HepG2 (cell line): ENCODE measurements around the gene RTF1. TPM values are rescaled to one million over a fixed set of nuclear protein-coding genes. Genes with fewer than 3 reads are reported as not detected.

Experiments
- DR1 ChIP-seq: sonication (generic); formaldehyde crosslinking; IDR thresholded peaks from 2 replicates; pipeline ENCODE4 v1.8.0; 2021; ENCODE audit warnings: mild to moderate bottlenecking, missing genetic modification reagents, inconsistent platforms
- JARID2 ChIP-seq: sonication (generic); formaldehyde crosslinking; IDR thresholded peaks from 2 replicates; pipeline ENCODE4 v1.8.1; 2023; ENCODE audit warnings: missing genetic modification reagents, inconsistent platforms; ENCODE audit not compliant: insufficient replicate concordance
- KLF15 ChIP-seq: sonication (generic); formaldehyde crosslinking; IDR thresholded peaks from 2 replicates; pipeline ENCODE4 v1.8.1; 2023; ENCODE audit warnings: borderline replicate concordance, mild to moderate bottlenecking, inconsistent platforms, missing genetic modification reagents, mixed read lengths
- MED13 ChIP-seq: sonication (generic); formaldehyde crosslinking; IDR thresholded peaks from 2 replicates; pipeline ENCODE4 v1.5.0; 2020; ENCODE audit warnings: missing genetic modification reagents
- NRL ChIP-seq: sonication (generic); formaldehyde crosslinking; IDR thresholded peaks from 2 replicates; pipeline ENCODE4 v1.5.0; 2020; ENCODE audit warnings: missing genetic modification reagents, mild to moderate bottlenecking, moderate library complexity, borderline replicate concordance
- PAF1 ChIP-seq: IDR thresholded peaks from 2 replicates; pipeline ENCODE4 v1.6.1; 2016; ENCODE audit warnings: missing genetic modification reagents, missing compliant biosample characterization
- PHB2 ChIP-seq: fragments of 450-650 bp; IDR thresholded peaks from 2 replicates; pipeline ENCODE4 v1.6.1; 2018; ENCODE audit not compliant: partially characterized antibody
- PHF21A ChIP-seq: sonication (generic); formaldehyde crosslinking; IDR thresholded peaks from 2 replicates; pipeline ENCODE4 v1.5.0; 2020; ENCODE audit warnings: mild to moderate bottlenecking, missing genetic modification reagents
- POLR2G ChIP-seq: fragments of 200-400 bp; formaldehyde crosslinking; IDR thresholded peaks from 2 replicates; pipeline ENCODE4 v1.6.1; 2018; ENCODE audit warnings: mild to moderate bottlenecking, low read depth, low read length, moderate library complexity
- RAD21 ChIP-seq: fragments of 450-650 bp; formaldehyde crosslinking; IDR thresholded peaks from 2 replicates; pipeline ENCODE4 v1.5.0; 2020; ENCODE audit warnings: mild to moderate bottlenecking
- SALL1 ChIP-seq: sonication (generic); formaldehyde crosslinking; IDR thresholded peaks from 2 replicates; pipeline ENCODE4 v1.8.0; 2022; ENCODE audit warnings: mild to moderate bottlenecking, missing genetic modification reagents
- TAF15 ChIP-seq: fragments of 200-400 bp; formaldehyde crosslinking; IDR thresholded peaks from one replicate; pipeline ENCODE4 v1.6.1; 2018; ENCODE audit warnings: mild to moderate bottlenecking, low read depth, low read length; ENCODE audit not compliant: poor library complexity, severe bottlenecking
- TCF7 ChIP-seq: sonication (generic); IDR thresholded peaks from 2 replicates; pipeline ENCODE4 v1.6.1; 2016; ENCODE audit warnings: antibody characterized with exemption, low read depth
- ZBTB42 ChIP-seq: sonication (generic); formaldehyde crosslinking; IDR thresholded peaks from 2 replicates; pipeline ENCODE4 v1.5.0; 2020; ENCODE audit warnings: mild to moderate bottlenecking, missing genetic modification reagents
- ZMYM2 ChIP-seq: sonication (generic); formaldehyde crosslinking; IDR thresholded peaks from 2 replicates; pipeline ENCODE4 v1.8.0; 2022; ENCODE audit warnings: mild to moderate bottlenecking, missing genetic modification reagents
- ZNF124 ChIP-seq: sonication (generic); formaldehyde crosslinking; IDR thresholded peaks from 2 replicates; pipeline ENCODE4 v1.4.0; 2020; ENCODE audit warnings: missing genetic modification reagents
- ZNF251 ChIP-seq: sonication (generic); formaldehyde crosslinking; IDR thresholded peaks from 2 replicates; pipeline ENCODE4 v1.9.0; 2021; ENCODE audit warnings: mild to moderate bottlenecking, missing genetic modification reagents
- ZNF282 ChIP-seq: fragments of 450-650 bp; IDR thresholded peaks from 2 replicates; pipeline ENCODE4 v1.6.1; 2018; ENCODE audit not compliant: partially characterized antibody
- ZNF446 ChIP-seq: sonication (generic); formaldehyde crosslinking; IDR thresholded peaks from 2 replicates; pipeline ENCODE4 v1.5.0; 2020; ENCODE audit warnings: mild to moderate bottlenecking, missing genetic modification reagents
- ZNF776 ChIP-seq: sonication (generic); formaldehyde crosslinking; IDR thresholded peaks from 2 replicates; pipeline ENCODE4 v1.4.0; 2020; ENCODE audit warnings: mild to moderate bottlenecking, missing genetic modification reagents
- polyA plus RNA-seq, 8 experiments: library from polyadenylated mRNA; depleted of rRNA in 3 of 8; stranded (reverse) in 7 of 8; unstranded in 1 of 8; fragments of >200 nt; fragmentation: Illumina TruSeq in 4 of 8; extraction: Trizol in 4 of 8; gene quantifications; 2 replicates each; pipeline versions ENCODE4 v1.2.1 to v1.2.3, GENCODE V29; 2011 to 2016; ENCODE audit warnings: low read depth in 4 of 8, missing spikeins in 1 of 8, mixed read lengths in 1 of 8; ENCODE audit not compliant: insufficient read depth in 1 of 8
- total RNA-seq, 5 experiments: library from RNA; depleted of rRNA; stranded (reverse); fragments of >200 nt; fragmentation: Illumina TruSeq; extraction: Trizol; gene quantifications; 2 replicates each; pipeline ENCODE4 v1.2.3, GENCODE V29; 2016; ENCODE audit warnings: low read depth in 1 of 5
- TF ChIP-seq, protein P1 (sequence below): IDR thresholded peaks from 2 replicates; pipeline ENCODE4 v1.6.1; 2012; ENCODE audit warnings: low read length, improper control_type of control experiment
- TF ChIP-seq, protein P2 (sequence below): sonication (generic); formaldehyde crosslinking; IDR thresholded peaks from 2 replicates; pipeline ENCODE4 v1.4.0; 2020; ENCODE audit warnings: mild to moderate bottlenecking, missing genetic modification reagents
- TF ChIP-seq, protein P3 (sequence below): fragments of 450-650 bp; IDR thresholded peaks from 2 replicates; pipeline ENCODE4 v1.6.1; 2017; ENCODE audit warnings: mild to moderate bottlenecking
- TF ChIP-seq, protein P4 (sequence below): IDR thresholded peaks from 2 replicates; pipeline ENCODE4 v1.6.1; 2016

Gene RTF1
- total and polyA plus RNA-seq, 2 of the 13 experiments (the other 11 are each of a cell fraction or from before 2014, with no cell fraction given), result 13.9 to 17.9 TPM

DNA sequence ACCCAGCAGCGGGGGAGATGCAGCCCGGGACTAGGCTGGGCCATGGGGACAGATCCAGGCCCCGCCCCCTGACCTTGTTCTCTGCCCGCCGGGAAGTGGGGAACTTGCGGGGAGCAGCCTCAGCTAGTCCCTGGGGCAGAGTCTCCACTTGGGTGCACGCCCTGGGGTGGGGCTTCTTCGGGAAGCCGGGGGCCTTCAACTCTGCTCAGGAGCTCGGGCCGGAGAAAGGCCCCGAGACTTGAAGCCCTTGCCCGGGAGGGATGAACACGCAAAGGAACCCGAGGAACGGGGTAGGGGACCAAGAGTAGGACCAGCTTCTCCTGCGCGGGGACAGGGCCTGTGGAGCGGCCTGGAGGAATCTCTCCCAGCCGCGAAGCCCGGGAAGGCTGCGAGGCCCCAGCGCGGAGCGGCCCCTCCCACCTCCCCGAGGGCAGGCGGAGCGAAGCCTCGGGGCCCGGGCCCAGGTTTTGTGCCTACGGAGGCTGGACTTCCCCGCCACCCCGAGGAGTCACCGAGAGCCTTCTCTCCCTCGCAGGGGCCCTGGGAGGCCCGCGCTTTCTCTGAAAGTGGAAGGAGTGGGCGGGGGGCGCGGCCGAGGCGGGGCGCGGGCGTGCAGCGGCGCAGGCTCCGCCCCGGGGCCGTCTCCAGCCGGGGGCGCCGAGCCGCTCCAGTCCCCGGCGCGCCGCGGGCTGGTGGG lies 76.5 kb downstream of the RTF1 start, which contains the start of gene ITPKA (continued):
- TF ChIP-seq JARID2, result no peak
- TF ChIP-seq, protein P1, sequence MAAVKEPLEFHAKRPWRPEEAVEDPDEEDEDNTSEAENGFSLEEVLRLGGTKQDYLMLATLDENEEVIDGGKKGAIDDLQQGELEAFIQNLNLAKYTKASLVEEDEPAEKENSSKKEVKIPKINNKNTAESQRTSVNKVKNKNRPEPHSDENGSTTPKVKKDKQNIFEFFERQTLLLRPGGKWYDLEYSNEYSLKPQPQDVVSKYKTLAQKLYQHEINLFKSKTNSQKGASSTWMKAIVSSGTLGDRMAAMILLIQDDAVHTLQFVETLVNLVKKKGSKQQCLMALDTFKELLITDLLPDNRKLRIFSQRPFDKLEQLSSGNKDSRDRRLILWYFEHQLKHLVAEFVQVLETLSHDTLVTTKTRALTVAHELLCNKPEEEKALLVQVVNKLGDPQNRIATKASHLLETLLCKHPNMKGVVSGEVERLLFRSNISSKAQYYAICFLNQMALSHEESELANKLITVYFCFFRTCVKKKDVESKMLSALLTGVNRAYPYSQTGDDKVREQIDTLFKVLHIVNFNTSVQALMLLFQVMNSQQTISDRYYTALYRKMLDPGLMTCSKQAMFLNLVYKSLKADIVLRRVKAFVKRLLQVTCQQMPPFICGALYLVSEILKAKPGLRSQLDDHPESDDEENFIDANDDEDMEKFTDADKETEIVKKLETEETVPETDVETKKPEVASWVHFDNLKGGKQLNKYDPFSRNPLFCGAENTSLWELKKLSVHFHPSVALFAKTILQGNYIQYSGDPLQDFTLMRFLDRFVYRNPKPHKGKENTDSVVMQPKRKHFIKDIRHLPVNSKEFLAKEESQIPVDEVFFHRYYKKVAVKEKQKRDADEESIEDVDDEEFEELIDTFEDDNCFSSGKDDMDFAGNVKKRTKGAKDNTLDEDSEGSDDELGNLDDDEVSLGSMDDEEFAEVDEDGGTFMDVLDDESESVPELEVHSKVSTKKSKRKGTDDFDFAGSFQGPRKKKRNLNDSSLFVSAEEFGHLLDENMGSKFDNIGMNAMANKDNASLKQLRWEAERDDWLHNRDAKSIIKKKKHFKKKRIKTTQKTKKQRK, result no peak
- no peak for TF ChIP-seq ZNF776 (CRISPR knock-in tag)
- TF ChIP-seq PHB2, result no peak
- no peak for TF ChIP-seq ZBTB42 (CRISPR knock-in tag)
- TF ChIP-seq PHF21A (CRISPR knock-in tag), result peak; percentile 83
- TF ChIP-seq ZNF446 (CRISPR knock-in tag), result peak; percentile 23; the same call in 1 of the 2 replicates
- TF ChIP-seq, protein P2, sequence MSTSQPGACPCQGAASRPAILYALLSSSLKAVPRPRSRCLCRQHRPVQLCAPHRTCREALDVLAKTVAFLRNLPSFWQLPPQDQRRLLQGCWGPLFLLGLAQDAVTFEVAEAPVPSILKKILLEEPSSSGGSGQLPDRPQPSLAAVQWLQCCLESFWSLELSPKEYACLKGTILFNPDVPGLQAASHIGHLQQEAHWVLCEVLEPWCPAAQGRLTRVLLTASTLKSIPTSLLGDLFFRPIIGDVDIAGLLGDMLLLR (CRISPR knock-in tag), result no peak
- no peak for TF ChIP-seq TCF7
- TF ChIP-seq RAD21, result peak; percentile 10; the same call in 1 of the 2 replicates
- TF ChIP-seq DR1 (CRISPR knock-in tag), result no peak; the same call in 1 of the 2 replicates
- TF ChIP-seq TAF15, result peak; percentile 47
- TF ChIP-seq ZNF251 (CRISPR knock-in tag), result no peak
- TF ChIP-seq SALL1 (CRISPR knock-in tag), result peak; percentile 75
- TF ChIP-seq, protein P3, sequence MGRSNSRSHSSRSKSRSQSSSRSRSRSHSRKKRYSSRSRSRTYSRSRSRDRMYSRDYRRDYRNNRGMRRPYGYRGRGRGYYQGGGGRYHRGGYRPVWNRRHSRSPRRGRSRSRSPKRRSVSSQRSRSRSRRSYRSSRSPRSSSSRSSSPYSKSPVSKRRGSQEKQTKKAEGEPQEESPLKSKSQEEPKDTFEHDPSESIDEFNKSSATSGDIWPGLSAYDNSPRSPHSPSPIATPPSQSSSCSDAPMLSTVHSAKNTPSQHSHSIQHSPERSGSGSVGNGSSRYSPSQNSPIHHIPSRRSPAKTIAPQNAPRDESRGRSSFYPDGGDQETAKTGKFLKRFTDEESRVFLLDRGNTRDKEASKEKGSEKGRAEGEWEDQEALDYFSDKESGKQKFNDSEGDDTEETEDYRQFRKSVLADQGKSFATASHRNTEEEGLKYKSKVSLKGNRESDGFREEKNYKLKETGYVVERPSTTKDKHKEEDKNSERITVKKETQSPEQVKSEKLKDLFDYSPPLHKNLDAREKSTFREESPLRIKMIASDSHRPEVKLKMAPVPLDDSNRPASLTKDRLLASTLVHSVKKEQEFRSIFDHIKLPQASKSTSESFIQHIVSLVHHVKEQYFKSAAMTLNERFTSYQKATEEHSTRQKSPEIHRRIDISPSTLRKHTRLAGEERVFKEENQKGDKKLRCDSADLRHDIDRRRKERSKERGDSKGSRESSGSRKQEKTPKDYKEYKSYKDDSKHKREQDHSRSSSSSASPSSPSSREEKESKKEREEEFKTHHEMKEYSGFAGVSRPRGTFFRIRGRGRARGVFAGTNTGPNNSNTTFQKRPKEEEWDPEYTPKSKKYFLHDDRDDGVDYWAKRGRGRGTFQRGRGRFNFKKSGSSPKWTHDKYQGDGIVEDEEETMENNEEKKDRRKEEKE, result no peak
- TF ChIP-seq NRL, result peak; percentile 75; the same call in 1 of the 2 replicates
- peak; percentile 87 for TF ChIP-seq POLR2G
- TF ChIP-seq PAF1 (CRISPR knock-in tag), result no peak
- TF ChIP-seq, protein P4, sequence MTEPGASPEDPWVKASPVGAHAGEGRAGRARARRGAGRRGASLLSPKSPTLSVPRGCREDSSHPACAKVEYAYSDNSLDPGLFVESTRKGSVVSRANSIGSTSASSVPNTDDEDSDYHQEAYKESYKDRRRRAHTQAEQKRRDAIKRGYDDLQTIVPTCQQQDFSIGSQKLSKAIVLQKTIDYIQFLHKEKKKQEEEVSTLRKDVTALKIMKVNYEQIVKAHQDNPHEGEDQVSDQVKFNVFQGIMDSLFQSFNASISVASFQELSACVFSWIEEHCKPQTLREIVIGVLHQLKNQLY, result no peak; the same call in 1 of the 2 replicates
- no peak for TF ChIP-seq ZNF282
- peak; percentile 71; the same call in 1 of the 2 replicates for TF ChIP-seq ZMYM2 (CRISPR knock-in tag)
- 0 out of 2 replicates have a peak, but pooled peaks have one; percentile 27 for TF ChIP-seq KLF15 (CRISPR knock-in tag)
- TF ChIP-seq MED13 (CRISPR knock-in tag), result 0 out of 2 replicates have a peak, but pooled peaks have one; percentile 30
- peak; percentile 66 for TF ChIP-seq ZNF124 (CRISPR knock-in tag)
